NB4 (cell line): ENCODE results near the gene PLPPR1.

Experiments used
- DNase-seq: peaks from one replicate; pipeline ENCODE4 v3.0.0; 2010; ENCODE audit warnings: low read depth
- H3K4me3 ChIP-seq: one replicate; pipeline ENCODE4 v1.5.1; 2011; ENCODE audit warnings: mild to moderate bottlenecking, low read depth, low read length, moderate library complexity
- CTCF ChIP-seq: IDR thresholded peaks from one replicate; pipeline ENCODE4 v1.5.1; 2012; ENCODE audit warnings: low read depth, low read length
- MAX ChIP-seq: IDR thresholded peaks from 2 replicates; pipeline ENCODE4 v1.6.1; 2011; ENCODE audit warnings: low read depth, low read length
- MYC ChIP-seq: IDR thresholded peaks from 2 replicates; pipeline ENCODE4 v1.6.1; 2011; ENCODE audit warnings: low read depth, low read length
- POLR2A ChIP-seq: IDR thresholded peaks from 2 replicates; pipeline ENCODE4 v1.6.1; 2011; ENCODE audit warnings: mild to moderate bottlenecking; ENCODE audit not compliant: insufficient read length; ENCODE audit errors: extremely low read depth

PLPPR1 gene

DNA sequence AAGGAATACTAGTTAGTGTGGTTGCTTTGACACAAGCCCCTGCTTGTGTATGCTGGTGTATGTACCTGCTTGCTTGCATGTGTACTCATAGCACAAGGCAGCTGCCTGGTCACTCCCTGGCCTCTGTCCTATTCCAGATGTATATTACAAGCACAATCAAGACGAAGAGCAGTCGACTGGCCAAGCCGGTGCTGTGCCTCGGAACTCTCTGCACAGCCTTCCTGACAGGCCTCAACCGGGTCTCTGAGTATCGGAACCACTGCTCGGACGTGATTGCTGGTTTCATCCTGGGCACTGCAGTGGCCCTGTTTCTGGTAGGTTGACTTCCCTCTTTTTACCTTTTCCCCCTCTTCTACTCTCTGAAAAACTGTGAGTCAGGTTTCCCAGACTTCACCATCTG, 284.1 kb downstream of the PLPPR1 start:
- no peak overlapping the region for H3K4me3 ChIP-seq
- no peak for DNase-seq
- TF ChIP-seq MAX = no peak
- TF ChIP-seq MYC = no peak

DNA sequence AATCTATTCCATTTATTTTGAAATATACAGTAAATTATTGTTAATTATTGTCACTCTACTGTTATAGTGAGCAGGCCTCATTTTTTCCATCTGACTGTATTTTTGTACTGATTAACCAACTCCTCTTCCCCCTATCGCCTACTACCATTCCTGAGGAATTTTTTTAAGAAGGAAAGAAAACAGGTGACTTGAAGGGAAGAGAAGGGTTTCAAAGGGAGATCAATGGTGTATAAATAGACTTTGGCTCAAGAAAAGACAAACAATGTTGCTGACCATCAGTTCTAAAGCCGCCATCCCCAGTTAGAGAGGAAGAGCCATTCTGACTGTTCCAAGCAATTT, 286.6 kb downstream of the PLPPR1 start:
- no peak for TF ChIP-seq MYC
- no peak for TF ChIP-seq MAX
- TF ChIP-seq POLR2A = no peak
- no peak for TF ChIP-seq CTCF
- no peak overlapping the region for H3K4me3 ChIP-seq
- no peak for DNase-seq

GRCh38 chr9:101317735-101318134, 289.2 kb downstream of the PLPPR1 start:
- DNase-seq = no peak
- TF ChIP-seq POLR2A = no peak
- TF ChIP-seq CTCF = no peak
- H3K4me3 ChIP-seq = no peak overlapping the region

DNA sequence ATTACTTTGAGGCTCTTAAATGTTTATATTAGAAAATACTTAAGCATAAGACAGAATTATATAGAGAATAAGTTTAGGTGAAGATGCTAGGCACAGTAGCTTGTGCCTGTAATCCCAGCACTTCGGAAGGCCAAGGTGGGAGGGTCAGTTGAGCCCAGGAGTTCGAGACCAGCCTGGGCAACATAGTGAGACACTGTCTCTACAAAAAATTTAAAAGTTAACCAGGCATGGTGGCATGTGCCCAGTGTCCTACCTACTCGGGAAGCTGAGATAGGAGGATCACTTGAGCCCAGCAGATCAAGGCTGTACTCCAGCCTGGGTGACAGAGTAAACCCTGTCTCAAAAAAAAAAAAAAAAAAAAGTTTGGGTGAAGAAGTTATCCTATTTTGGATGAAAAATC, 294.6 kb downstream of the PLPPR1 start:
- TF ChIP-seq POLR2A = no peak
- TF ChIP-seq CTCF = no peak
- TF ChIP-seq MYC = no peak
- TF ChIP-seq MAX = no peak
- DNase-seq = no peak
- H3K4me3 ChIP-seq = no peak overlapping the region

- TF ChIP-seq MYC (no peak), MAX (no peak), CTCF (no peak), POLR2A (no peak)
- no peak overlapping the region for H3K4me3 ChIP-seq
- no peak for DNase-seq
These were observed 295.8 kb downstream of the PLPPR1 start for GRCh38 chr9:101324245-101324804.

DNA sequence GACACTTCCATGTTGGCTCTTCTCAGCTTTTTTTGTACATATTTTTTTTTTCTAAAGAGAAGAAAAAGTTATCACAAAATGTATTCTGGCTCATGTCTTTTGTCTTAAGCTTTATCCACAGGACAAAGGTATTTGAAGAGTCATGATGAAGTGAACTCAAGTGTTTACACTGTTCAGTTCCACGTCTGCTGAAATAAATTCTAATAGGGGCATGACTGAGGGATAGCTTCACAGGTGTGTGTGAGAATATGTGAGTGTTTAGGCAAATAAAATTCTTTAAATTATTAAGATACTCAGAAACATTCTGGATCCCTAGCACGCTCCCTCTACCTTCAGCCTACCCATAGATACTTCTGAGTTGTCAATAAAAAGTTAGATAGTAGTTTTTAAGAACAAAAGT, 296.5 kb downstream of the PLPPR1 start:
- DNase-seq = no peak
- TF ChIP-seq MAX = no peak
- TF ChIP-seq POLR2A = no peak
- TF ChIP-seq CTCF = no peak
- no peak overlapping the region for H3K4me3 ChIP-seq
